ENCODE data around the gene ENDOG. TPM values are rescaled to one million over a fixed set of nuclear protein-coding genes. Genes with fewer than 3 reads are reported as not detected.

The ENDOG gene
- total RNA-seq, 1 experiment from 2014 or later = 16.7 TPM

GRCh38 chr9:128800061-128800460 is 18.2 kb upstream of the ENDOG start:
- Histone ChIP-seq H3K9ac (ENCODE audit: extremely low read depth, insufficient read length, low read length) (no peak overlapping the region), H2BK12ac (ENCODE audit: insufficient read length, low read depth, low read length) (no peak overlapping the region), H3K23me2 (ENCODE audit: insufficient read length, low read depth, low read length, poor library complexity, severe bottlenecking) (no peaks in the 10 kb centered on the region), H4K5ac (ENCODE audit: insufficient read length, low read depth, low read length) (no peak overlapping the region), H4K20me1 (ENCODE audit: control insufficient read depth, insufficient read depth, insufficient read length) (no peaks in the 10 kb centered on the region), H3K4me2 (ENCODE audit: insufficient read depth, insufficient read length, low read length) (no peak overlapping the region), H3K27ac (ENCODE audit: insufficient read length, low read depth, low read length) (no peak overlapping the region), H2BK15ac (ENCODE audit: low read depth, low read length) (no peak overlapping the region), H3K9me3 (ENCODE audit: control insufficient read depth, low read depth, low read length) (no peaks in the 10 kb centered on the region), H3T11ph (ENCODE audit: low read length) (no peak overlapping the region), H3K14ac (ENCODE audit: insufficient read depth, low read length) (no peak overlapping the region), H3K79me1 (ENCODE audit: insufficient read depth, low read depth, low read length, poor library complexity, severe bottlenecking) (no peaks in the 10 kb centered on the region), H4K8ac (replicated peaks; ENCODE audit: insufficient read length, low read depth, low read length) (no peak overlapping the region), H2AFZ (ENCODE audit: low read length) (no peak overlapping the region), H3K23ac (ENCODE audit: insufficient read length, low read depth, low read length) (no peak overlapping the region), H3K27me3 (ENCODE audit: insufficient read depth, low read length) (no peaks in the 10 kb centered on the region), H2BK120ac (ENCODE audit: low read depth, low read length, poor library complexity, severe bottlenecking) (no peak overlapping the region), H2BK5ac (ENCODE audit: insufficient read length, low read length) (no peak overlapping the region), H3K56ac (ENCODE audit: insufficient read length, low read depth, low read length) (no peak overlapping the region), H3K18ac (ENCODE audit: insufficient read length, low read depth, low read length) (no peak overlapping the region), H2BK20ac (ENCODE audit: low read depth, low read length, poor library complexity, severe bottlenecking) (no peak overlapping the region), H3K79me2 (ENCODE audit: insufficient read depth, low read length) (no peaks in the 10 kb centered on the region), H2AK5ac (ENCODE audit: insufficient read length, low read length) (no peak overlapping the region), H3K4ac (ENCODE audit: low read depth, low read length) (no peak overlapping the region), H3K4me1 (ENCODE audit: insufficient read depth, low read length) (no peaks in the 10 kb centered on the region), H4K91ac (ENCODE audit: insufficient read length, low read depth, low read length) (no peak overlapping the region)
- Mint-ChIP-seq H3K36me3 (ENCODE audit: insufficient read depth in 1 of 3, low read depth in 3 of 3) (peaks cover 2 to 58% (median 41%) of the 10 kb centered on the region in 3 experiments; a peak in 6 of 7 replicates), H3K27ac (0 out of 7 replicates have a peak overlapping the region, but pooled peaks of 1 of the 3 experiments have one; percentile 47), H3K4me1 (no peaks in the 10 kb centered on the region), H3K4me3 (no peak overlapping the region), H3K9me3 (no peaks in the 10 kb centered on the region), H3K27me3 (ENCODE audit: low read depth) (no peaks in the 10 kb centered on the region)
- DNase-seq = no peak
- no peak for TF ChIP-seq CTCF (conservative IDR thresholded peaks at IDR 0.05)
- no CpG with 5 or more reads among the region's 7 CpGs for WGBS (ENCODE audit: extremely low coverage, insufficient read length, low lambda C conversion rate)

Measured in H9 (cell line).